K562 (cell line): Measurements from ENCODE around the gene CNTN4. TPM values are rescaled to one million over a fixed set of nuclear protein-coding genes. Genes with fewer than 3 reads are reported as not detected.

Experiments
- ATAC-seq: fragments of 200-7000 bp; cut with Tn5 transposase; 3 replicates; pipeline ENCODE4 v1.9.1; 2020; ENCODE audit warnings: moderate library complexity
- BruUV-seq: library from RNA; stranded (reverse); fragments of 400-500 nt; replicated peaks from 2 replicates; lab custom pipeline; 2021; lab: Mats Ljungman, UMichigan
- CTCF ChIA-PET: fragments of 300-600 bp; formaldehyde crosslinking; extraction: SDS; loops from one replicate; lab custom pipeline; 2021; ENCODE audit warnings: low intra/inter-chr PET ratio; lab: Yijun Ruan, JAX
- POLR2A ChIA-PET: fragments of 300-600, 350-650 bp; sonication (Branson Sonifier 250); formaldehyde crosslinking; extraction: SDS; loops from one replicate; lab custom pipeline; 2021; ENCODE audit warnings: antibody characterized with exemption, inconsistent platforms; lab: Yijun Ruan, JAX
- DNase-seq, 4 experiments: peaks; one replicate each; pipeline versions ENCODE4 v3.0.0 to v3.0.0-alpha.2; 2011 to 2018; ENCODE audit warnings: low spot score in 3 of 4, mixed read lengths in 3 of 4; ENCODE audit errors: extremely low read depth in 1 of 4
- FAIRE-seq: peaks from 2 replicates; lab custom pipeline; 2011; peaks lifted over from hg19 to GRCh38; lab: Jason Lieb, UNC
- H2AFZ ChIP-seq: 2 replicates; pipeline ENCODE4 v1.6.0; 2011; ENCODE audit warnings: low read depth, low read length, control low read depth, inconsistent platforms
- H3K27ac ChIP-seq: fragments of 200-600 bp; 3 replicates; pipeline ENCODE4 v1.8.0; 2011; ENCODE audit warnings: low read depth, mild to moderate bottlenecking, control low read depth, inconsistent platforms, low read length, moderate library complexity, mixed read lengths; ENCODE audit errors: extremely low read depth
- H3K27me3 ChIP-seq, 2 experiments: fragments of 300-600 bp in 1 of 2; 2 replicates in 1 of 2; 3 replicates in 1 of 2; pipeline versions ENCODE4 v1.6.0 to v1.8.0; 2011; ENCODE audit warnings: inconsistent platforms in 2 of 2, low read length in 2 of 2, mild to moderate bottlenecking in 1 of 2, mixed read lengths in 1 of 2, moderate library complexity in 1 of 2; ENCODE audit not compliant: control insufficient read depth in 2 of 2, insufficient read depth in 2 of 2
- H3K36me3 ChIP-seq: fragments of 300-600 bp; 3 replicates; pipeline ENCODE4 v1.8.0; 2011; ENCODE audit warnings: mild to moderate bottlenecking, low read length, inconsistent platforms; ENCODE audit not compliant: control insufficient read depth, insufficient read depth
- H3K4me1 ChIP-seq, 2 experiments: fragments of 200-600 bp in 1 of 2; replicated peaks in 1 of 2; 2 replicates in 1 of 2; 3 replicates in 1 of 2; pipeline versions ENCODE4 v1.5.1 to v1.8.0; 2011; ENCODE audit warnings: inconsistent platforms in 2 of 2, low read length in 2 of 2, mild to moderate bottlenecking in 1 of 2, mixed read lengths in 1 of 2, moderate library complexity in 1 of 2; ENCODE audit not compliant: control insufficient read depth in 2 of 2, insufficient read depth in 2 of 2
- H3K4me2 ChIP-seq: 2 replicates; pipeline ENCODE4 v1.6.1; 2011; ENCODE audit warnings: low read length, control low read depth, inconsistent platforms, mixed read lengths; ENCODE audit not compliant: insufficient read depth
- H3K4me3 ChIP-seq: fragments of 200-600 bp; sonication (generic), shearing (Covaris generic); 2 replicates; pipeline ENCODE4 v1.5.1; 2016; ENCODE audit warnings: control low read depth, inconsistent platforms
- H3K79me2 ChIP-seq: fragments of 200-600 bp; 3 replicates; pipeline ENCODE4 v1.8.0; 2011; ENCODE audit warnings: low read length, inconsistent platforms; ENCODE audit not compliant: control insufficient read depth, insufficient read depth
- H3K9ac ChIP-seq, 2 experiments: 2 replicates each; pipeline versions ENCODE4 v1.6.0 to v1.6.1; 2011; ENCODE audit warnings: low read depth in 2 of 2, low read length in 2 of 2, control low read depth in 1 of 2, inconsistent platforms in 1 of 2, mild to moderate bottlenecking in 1 of 2, mixed read lengths in 1 of 2; ENCODE audit not compliant: insufficient read depth in 1 of 2
- H3K9me1 ChIP-seq: one replicate; pipeline ENCODE4 v1.6.0; 2011; ENCODE audit warnings: inconsistent platforms, mild to moderate bottlenecking, low read length, moderate library complexity; ENCODE audit not compliant: control insufficient read depth, insufficient read depth
- H3K9me3 ChIP-seq: replicated peaks from 2 replicates; pipeline ENCODE4 v1.5.1; 2011; ENCODE audit warnings: low read depth, low read length, inconsistent platforms; ENCODE audit not compliant: control insufficient read depth, insufficient read depth
- H4K20me1 ChIP-seq: replicated peaks from 2 replicates; pipeline ENCODE4 v1.6.1; 2011; ENCODE audit warnings: low read length, inconsistent platforms, mixed read lengths; ENCODE audit not compliant: control insufficient read depth, insufficient read depth
- TAL1 ChIP-seq: fragments of 450-650 bp; IDR thresholded peaks from 2 replicates; pipeline ENCODE4 v1.6.1; 2016; ENCODE audit warnings: mild to moderate bottlenecking
- XRCC4 ChIP-seq: IDR thresholded peaks from one replicate; pipeline ENCODE4 v1.6.1; 2011; ENCODE audit not compliant: insufficient read depth, insufficient read length; ENCODE audit errors: extremely low read depth
- ZC3H11A ChIP-seq: IDR thresholded peaks from 2 replicates; pipeline ENCODE4 v1.6.1; 2012; ENCODE audit warnings: low read depth, low read length, improper control_type of control experiment
- WGBS: fragments of 100-300 bp; shearing (Covaris generic); methylation state at CpG from one replicate; pipeline ENCODE4 v1.1.6; 2016; ENCODE audit warnings: low coverage, mixed read lengths; ENCODE audit not compliant: insufficient coverage; ENCODE audit errors: missing lambda C conversion rate; 5-methylcytosine and 5-hydroxymethylcytosine counted together
- in situ Hi-C: fragments of 300-500 bp; cut with MboI; formaldehyde crosslinking; loops from 4 replicates; pipeline ENCODE4 v1.15.0; 2018; ENCODE audit warnings: inconsistent platforms, mixed read lengths
- intact Hi-C: fragments of 100-400 bp; cut with micrococcal nuclease; formaldehyde crosslinking; loops from 2 replicates; pipeline ENCODE4 v1.14.2; 2022
- polyA plus RNA-seq, 8 experiments: library from polyadenylated mRNA; depleted of rRNA in 4 of 8; stranded (reverse) in 5 of 8; unstranded in 3 of 8; fragments of >200 nt; fragmentation: Nextera tagmentation in 2 of 8; fragmentation: Illumina TruSeq in 1 of 8; extraction: Ambion mirVana in 2 of 8; extraction: Trizol in 1 of 8; gene quantifications; 2 replicates each; pipeline versions ENCODE4 v1.2.1 to v1.2.3, GENCODE V29; 2011 to 2014; ENCODE audit warnings: inconsistent platforms in 1 of 8, missing spikeins in 1 of 8
- total RNA-seq, 7 experiments: library from RNA; depleted of rRNA in 6 of 7; stranded (reverse); fragments of >200 nt in 6 of 7; fragmentation: Illumina TruSeq in 2 of 7; extraction: Trizol in 2 of 7; gene quantifications; 2 replicates each; pipeline versions ENCODE4 v1.2.1 to v1.2.3, GENCODE V29; 2011 to 2021; ENCODE audit warnings: low replicate concordance in 1 of 7
- TF ChIP-seq, protein P1 (sequence below): fragments of 200-600 bp; sonication (generic); IDR thresholded peaks from one replicate; pipeline ENCODE4 v1.6.1; 2012; ENCODE audit warnings: mild to moderate bottlenecking, low read depth, low read length, inconsistent platforms

The CNTN4 gene
- total and polyA plus RNA-seq, 9 of the 15 experiments (the other 6 are each of a cell fraction or from before 2014, with no cell fraction given): not detected

DNA sequence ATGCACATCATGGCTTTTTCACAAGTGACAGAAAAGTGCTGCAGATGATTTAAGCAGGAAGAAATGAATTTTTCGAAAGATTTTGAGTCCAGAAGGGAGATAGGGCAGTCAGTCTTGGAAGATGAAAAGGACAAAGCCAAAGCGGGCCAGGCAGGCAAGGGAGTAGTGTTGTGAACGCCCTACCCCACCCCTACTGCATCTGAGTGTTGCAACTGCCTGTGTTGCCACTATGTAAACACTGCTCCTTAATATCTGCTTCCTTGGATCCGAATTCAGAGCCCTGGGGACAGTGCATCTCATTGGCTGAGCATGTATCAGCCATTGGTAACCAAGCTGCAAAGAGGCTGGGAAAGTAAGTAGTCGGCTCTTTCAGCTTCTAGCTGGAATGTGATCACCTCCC is 39.0 kb downstream of the CNTN4 start:
- no peaks in the 10 kb centered on the region for H3K27me3 ChIP-seq
- FAIRE-seq (no peak), ATAC-seq (no peak), DNase-seq (no peak)
- peaks cover 1% of the 10 kb centered on the region; the same call in 1 of the 2 replicates for H3K9me3 ChIP-seq
- no TSS peak for BruUV-seq
- H3K9ac ChIP-seq: no peak overlapping the region
- intact Hi-C loops: no loop called here
- no peak overlapping the region for H3K27ac ChIP-seq
- H3K4me2 ChIP-seq: no peak overlapping the region
- WGBS: 0% methylated on average over 5 of the region's 5 CpGs
- no peaks in the 10 kb centered on the region for H3K79me2 ChIP-seq
- no peak overlapping the region for H3K4me3 ChIP-seq
- in situ Hi-C loops: no loop called here
- no peak overlapping the region for H2AFZ ChIP-seq
- no peaks in the 10 kb centered on the region for H3K36me3 ChIP-seq
- CTCF ChIA-PET: no interaction called here
- POLR2A ChIA-PET: no interaction called here
- H3K9me1 ChIP-seq: no peaks in the 10 kb centered on the region
- no peaks in the 10 kb centered on the region for H3K4me1 ChIP-seq
- H4K20me1 ChIP-seq: no peaks in the 10 kb centered on the region
- no peak for TF ChIP-seq TAL1
- TF ChIP-seq ZC3H11A: no peak
- TF ChIP-seq, protein P1, sequence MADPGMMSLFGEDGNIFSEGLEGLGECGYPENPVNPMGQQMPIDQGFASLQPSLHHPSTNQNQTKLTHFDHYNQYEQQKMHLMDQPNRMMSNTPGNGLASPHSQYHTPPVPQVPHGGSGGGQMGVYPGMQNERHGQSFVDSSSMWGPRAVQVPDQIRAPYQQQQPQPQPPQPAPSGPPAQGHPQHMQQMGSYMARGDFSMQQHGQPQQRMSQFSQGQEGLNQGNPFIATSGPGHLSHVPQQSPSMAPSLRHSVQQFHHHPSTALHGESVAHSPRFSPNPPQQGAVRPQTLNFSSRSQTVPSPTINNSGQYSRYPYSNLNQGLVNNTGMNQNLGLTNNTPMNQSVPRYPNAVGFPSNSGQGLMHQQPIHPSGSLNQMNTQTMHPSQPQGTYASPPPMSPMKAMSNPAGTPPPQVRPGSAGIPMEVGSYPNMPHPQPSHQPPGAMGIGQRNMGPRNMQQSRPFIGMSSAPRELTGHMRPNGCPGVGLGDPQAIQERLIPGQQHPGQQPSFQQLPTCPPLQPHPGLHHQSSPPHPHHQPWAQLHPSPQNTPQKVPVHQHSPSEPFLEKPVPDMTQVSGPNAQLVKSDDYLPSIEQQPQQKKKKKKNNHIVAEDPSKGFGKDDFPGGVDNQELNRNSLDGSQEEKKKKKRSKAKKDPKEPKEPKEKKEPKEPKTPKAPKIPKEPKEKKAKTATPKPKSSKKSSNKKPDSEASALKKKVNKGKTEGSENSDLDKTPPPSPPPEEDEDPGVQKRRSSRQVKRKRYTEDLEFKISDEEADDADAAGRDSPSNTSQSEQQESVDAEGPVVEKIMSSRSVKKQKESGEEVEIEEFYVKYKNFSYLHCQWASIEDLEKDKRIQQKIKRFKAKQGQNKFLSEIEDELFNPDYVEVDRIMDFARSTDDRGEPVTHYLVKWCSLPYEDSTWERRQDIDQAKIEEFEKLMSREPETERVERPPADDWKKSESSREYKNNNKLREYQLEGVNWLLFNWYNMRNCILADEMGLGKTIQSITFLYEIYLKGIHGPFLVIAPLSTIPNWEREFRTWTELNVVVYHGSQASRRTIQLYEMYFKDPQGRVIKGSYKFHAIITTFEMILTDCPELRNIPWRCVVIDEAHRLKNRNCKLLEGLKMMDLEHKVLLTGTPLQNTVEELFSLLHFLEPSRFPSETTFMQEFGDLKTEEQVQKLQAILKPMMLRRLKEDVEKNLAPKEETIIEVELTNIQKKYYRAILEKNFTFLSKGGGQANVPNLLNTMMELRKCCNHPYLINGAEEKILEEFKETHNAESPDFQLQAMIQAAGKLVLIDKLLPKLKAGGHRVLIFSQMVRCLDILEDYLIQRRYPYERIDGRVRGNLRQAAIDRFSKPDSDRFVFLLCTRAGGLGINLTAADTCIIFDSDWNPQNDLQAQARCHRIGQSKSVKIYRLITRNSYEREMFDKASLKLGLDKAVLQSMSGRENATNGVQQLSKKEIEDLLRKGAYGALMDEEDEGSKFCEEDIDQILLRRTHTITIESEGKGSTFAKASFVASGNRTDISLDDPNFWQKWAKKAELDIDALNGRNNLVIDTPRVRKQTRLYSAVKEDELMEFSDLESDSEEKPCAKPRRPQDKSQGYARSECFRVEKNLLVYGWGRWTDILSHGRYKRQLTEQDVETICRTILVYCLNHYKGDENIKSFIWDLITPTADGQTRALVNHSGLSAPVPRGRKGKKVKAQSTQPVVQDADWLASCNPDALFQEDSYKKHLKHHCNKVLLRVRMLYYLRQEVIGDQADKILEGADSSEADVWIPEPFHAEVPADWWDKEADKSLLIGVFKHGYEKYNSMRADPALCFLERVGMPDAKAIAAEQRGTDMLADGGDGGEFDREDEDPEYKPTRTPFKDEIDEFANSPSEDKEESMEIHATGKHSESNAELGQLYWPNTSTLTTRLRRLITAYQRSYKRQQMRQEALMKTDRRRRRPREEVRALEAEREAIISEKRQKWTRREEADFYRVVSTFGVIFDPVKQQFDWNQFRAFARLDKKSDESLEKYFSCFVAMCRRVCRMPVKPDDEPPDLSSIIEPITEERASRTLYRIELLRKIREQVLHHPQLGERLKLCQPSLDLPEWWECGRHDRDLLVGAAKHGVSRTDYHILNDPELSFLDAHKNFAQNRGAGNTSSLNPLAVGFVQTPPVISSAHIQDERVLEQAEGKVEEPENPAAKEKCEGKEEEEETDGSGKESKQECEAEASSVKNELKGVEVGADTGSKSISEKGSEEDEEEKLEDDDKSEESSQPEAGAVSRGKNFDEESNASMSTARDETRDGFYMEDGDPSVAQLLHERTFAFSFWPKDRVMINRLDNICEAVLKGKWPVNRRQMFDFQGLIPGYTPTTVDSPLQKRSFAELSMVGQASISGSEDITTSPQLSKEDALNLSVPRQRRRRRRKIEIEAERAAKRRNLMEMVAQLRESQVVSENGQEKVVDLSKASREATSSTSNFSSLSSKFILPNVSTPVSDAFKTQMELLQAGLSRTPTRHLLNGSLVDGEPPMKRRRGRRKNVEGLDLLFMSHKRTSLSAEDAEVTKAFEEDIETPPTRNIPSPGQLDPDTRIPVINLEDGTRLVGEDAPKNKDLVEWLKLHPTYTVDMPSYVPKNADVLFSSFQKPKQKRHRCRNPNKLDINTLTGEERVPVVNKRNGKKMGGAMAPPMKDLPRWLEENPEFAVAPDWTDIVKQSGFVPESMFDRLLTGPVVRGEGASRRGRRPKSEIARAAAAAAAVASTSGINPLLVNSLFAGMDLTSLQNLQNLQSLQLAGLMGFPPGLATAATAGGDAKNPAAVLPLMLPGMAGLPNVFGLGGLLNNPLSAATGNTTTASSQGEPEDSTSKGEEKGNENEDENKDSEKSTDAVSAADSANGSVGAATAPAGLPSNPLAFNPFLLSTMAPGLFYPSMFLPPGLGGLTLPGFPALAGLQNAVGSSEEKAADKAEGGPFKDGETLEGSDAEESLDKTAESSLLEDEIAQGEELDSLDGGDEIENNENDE: no peak
- no peak for TF ChIP-seq XRCC4
